DMS53 treated with DMSO at 0.1 percent for 48 hours (cell line): ENCODE data around the gene AGMO.

Source experiments
- DNase-seq: peaks from one replicate; lab custom pipeline; 2025; ENCODE audit not compliant: unreplicated experiment; lab: John Stamatoyannopoulos, UW

AGMO gene

DNA sequence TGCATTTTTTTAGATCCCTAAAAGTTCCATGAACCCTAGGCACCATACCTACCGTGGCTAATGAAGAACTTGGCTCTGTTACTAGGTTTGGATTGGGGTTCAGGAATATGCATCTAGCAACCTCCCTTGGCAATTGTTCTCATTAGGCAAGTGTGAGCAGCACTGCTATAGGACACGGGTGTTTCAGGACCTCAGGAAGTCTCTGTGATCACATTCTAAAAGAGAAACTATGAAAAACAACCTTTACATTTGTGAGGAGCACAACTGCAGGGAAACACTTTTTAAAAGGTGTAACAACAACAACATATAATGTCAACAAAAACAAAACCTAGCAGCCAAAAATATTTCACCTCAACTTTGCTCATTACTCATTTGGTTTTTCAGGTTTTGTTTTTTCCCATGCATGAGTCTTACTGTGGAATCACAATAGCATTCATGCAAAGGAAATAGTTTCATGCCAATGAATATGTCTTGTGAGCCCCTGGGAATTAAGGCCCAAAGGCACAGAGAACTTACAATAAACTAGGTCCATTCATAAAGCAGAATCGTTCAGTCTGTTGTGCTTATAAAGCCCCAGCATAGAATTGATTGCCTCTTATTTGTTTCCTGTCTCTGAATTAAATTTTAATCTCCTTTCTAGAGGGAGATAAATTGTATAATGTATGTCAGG is 403.5 kb downstream of the AGMO start:
- DNase-seq, result no peak
